Suprapubic skin (tissue), 4 donors: Measurements from ENCODE around the gene POLR3A. TPM values are rescaled to one million over a fixed set of nuclear protein-coding genes. Genes with fewer than 3 reads are reported as not detected.

Experiments used
- DNase-seq, 2 donors: peaks; one replicate each; pipeline ENCODE4 v3.0.0-alpha.2; 2019; ENCODE audit warnings: low spot score in 2 of 2
- H3K27ac ChIP-seq: fragments of 200-600 bp; sonication (generic); one replicate; pipeline ENCODE4 v1.5.1; 2019
- H3K27me3 ChIP-seq: fragments of 200-600 bp; sonication (generic); one replicate; pipeline ENCODE4 v1.5.1; 2019
- H3K36me3 ChIP-seq: fragments of 200-600 bp; sonication (generic); one replicate; pipeline ENCODE4 v1.5.1; 2019
- H3K4me1 ChIP-seq: fragments of 200-600 bp; sonication (generic); one replicate; pipeline ENCODE4 v1.5.1; 2019
- H3K4me3 ChIP-seq: fragments of 200-600 bp; sonication (generic); one replicate; pipeline ENCODE4 v1.5.1; 2019; ENCODE audit warnings: mild to moderate bottlenecking
- H3K9me3 ChIP-seq: fragments of 200-600 bp; sonication (generic); one replicate; pipeline ENCODE4 v1.5.1; 2019
- CTCF ChIP-seq, 2 donors: fragments of 200-600 bp in 1 of 2; fragments of 450-650 bp in 1 of 2; sonication (generic) in 1 of 2; IDR thresholded peaks; one replicate each; pipeline ENCODE4 v1.5.1; 2016 to 2019; ENCODE audit warnings: antibody characterized with exemption in 2 of 2, mild to moderate bottlenecking in 1 of 2, moderate library complexity in 1 of 2
- EP300 ChIP-seq: sonication (generic); formaldehyde crosslinking; IDR thresholded peaks from one replicate; pipeline ENCODE4 v1.6.1; 2017; ENCODE audit warnings: antibody characterized with exemption
- POLR2A ChIP-seq, 2 donors: fragments of 450-650 bp; IDR thresholded peaks; one replicate each; pipeline ENCODE4 v1.6.1; 2017; ENCODE audit warnings: antibody characterized with exemption in 2 of 2, mild to moderate bottlenecking in 2 of 2, moderate library complexity in 2 of 2
- POLR2AphosphoS5 ChIP-seq, 3 donors: sonication (generic); formaldehyde crosslinking; IDR thresholded peaks; one replicate each; pipeline ENCODE4 v1.6.1; 2017; ENCODE audit warnings: antibody characterized with exemption in 3 of 3
- WGBS: methylation state at CpG from one replicate; pipeline ENCODE4 v1.1.5; 2018; 5-methylcytosine and 5-hydroxymethylcytosine counted together
- total RNA-seq, 4 donors: library from RNA; depleted of rRNA; stranded (reverse); fragments of >200 nt; gene quantifications; one replicate each; pipeline ENCODE4 v1.1.0, GENCODE V29; 2016

Gene POLR3A
- total RNA-seq, 4 donors from 2014 or later: 9.7 to 18.3 (median 12.8) TPM

GRCh38 chr10:78046711-78047269 is 17.5 kb upstream of the POLR3A start:
- 71% methylated on average over 10 of the region's 10 CpGs for WGBS
- Histone ChIP-seq H3K27ac (no peak overlapping the region), H3K36me3 (peaks cover 11% of the 10 kb centered on the region), H3K27me3 (no peaks in the 10 kb centered on the region), H3K4me3 (no peak overlapping the region), H3K4me1 (peaks cover 12% of the 10 kb centered on the region), H3K9me3 (no peaks in the 10 kb centered on the region)
- TF ChIP-seq POLR2A (IDR thresholded peaks at IDR 0.05): no peak
- no peak for TF ChIP-seq CTCF (IDR thresholded peaks at IDR 0.05)
- no peak for TF ChIP-seq EP300
- no peak for TF ChIP-seq POLR2AphosphoS5 (IDR thresholded peaks at IDR 0.05)
- DNase-seq: no peak

GRCh38 chr10:78045856-78046255 is 16.5 kb upstream of the POLR3A start:
- DNase-seq: no peak
- 77% methylated on average over 8 of the region's 8 CpGs for WGBS

GRCh38 chr10:78045237-78045636 is 15.9 kb upstream of the POLR3A start:
- Histone ChIP-seq H3K4me3 (no peak overlapping the region), H3K4me1 (peaks cover 12% of the 10 kb centered on the region), H3K27ac (no peak overlapping the region), H3K27me3 (no peaks in the 10 kb centered on the region), H3K9me3 (no peaks in the 10 kb centered on the region), H3K36me3 (peaks cover 26% of the 10 kb centered on the region)
- TF ChIP-seq CTCF (IDR thresholded peaks at IDR 0.05): no peak
- no peak for TF ChIP-seq EP300
- no peak for TF ChIP-seq POLR2AphosphoS5 (IDR thresholded peaks at IDR 0.05)
- no peak for TF ChIP-seq POLR2A (IDR thresholded peaks at IDR 0.05)
- no peak for DNase-seq
- WGBS: 81% methylated on average over 10 of the region's 10 CpGs

More at GRCh38 chr10:78045856-78046255, 16.5 kb upstream of the POLR3A start:
- Histone ChIP-seq H3K9me3 (no peaks in the 10 kb centered on the region), H3K4me1 (peaks cover 12% of the 10 kb centered on the region), H3K27ac (no peak overlapping the region), H3K36me3 (peaks cover 20% of the 10 kb centered on the region), H3K4me3 (no peak overlapping the region), H3K27me3 (no peaks in the 10 kb centered on the region)
- TF ChIP-seq POLR2A (IDR thresholded peaks at IDR 0.05): no peak
- no peak for TF ChIP-seq POLR2AphosphoS5 (IDR thresholded peaks at IDR 0.05)
- TF ChIP-seq CTCF (IDR thresholded peaks at IDR 0.05): no peak
- no peak for TF ChIP-seq EP300

- Histone ChIP-seq H3K4me1 (peaks cover 12% of the 10 kb centered on the region), H3K4me3 (no peak overlapping the region), H3K27me3 (no peaks in the 10 kb centered on the region), H3K36me3 (peaks cover 32% of the 10 kb centered on the region), H3K27ac (no peak overlapping the region), H3K9me3 (no peaks in the 10 kb centered on the region)
- 64% methylated on average over 10 of the region's 10 CpGs for WGBS
- no peak for DNase-seq
- TF ChIP-seq POLR2AphosphoS5 (IDR thresholded peaks at IDR 0.05) (no peak), EP300 (no peak), CTCF (IDR thresholded peaks at IDR 0.05) (no peak), POLR2A (IDR thresholded peaks at IDR 0.05) (no peak)
These were observed 15.4 kb upstream of the POLR3A start for GRCh38 chr10:78044699-78045098.

- H3K4me3 ChIP-seq: no peak overlapping the region
- no peak for TF ChIP-seq CTCF (IDR thresholded peaks at IDR 0.05)
- no peaks in the 10 kb centered on the region for H3K9me3 ChIP-seq
- peaks cover 37% of the 10 kb centered on the region for H3K36me3 ChIP-seq
- H3K27me3 ChIP-seq: no peaks in the 10 kb centered on the region
- no peak overlapping the region for H3K27ac ChIP-seq
- DNase-seq: no peak
- peaks cover 12% of the 10 kb centered on the region for H3K4me1 ChIP-seq
These were observed 14.9 kb upstream of the POLR3A start for GRCh38 chr10:78044179-78044578.
